ENCODE measurements around the gene LRRC37A3. TPM values are rescaled to one million over a fixed set of nuclear protein-coding genes. Genes with fewer than 3 reads are reported as not detected.
"Not testable (repeated sequence)": the region's sequence is repeated elsewhere in the genome, so short reads cannot be mapped to it uniquely, and the experiment has no call there.

LRRC37A3 gene
- total RNA-seq, 1 experiment from 2014 or later = 3.6 TPM

DNA sequence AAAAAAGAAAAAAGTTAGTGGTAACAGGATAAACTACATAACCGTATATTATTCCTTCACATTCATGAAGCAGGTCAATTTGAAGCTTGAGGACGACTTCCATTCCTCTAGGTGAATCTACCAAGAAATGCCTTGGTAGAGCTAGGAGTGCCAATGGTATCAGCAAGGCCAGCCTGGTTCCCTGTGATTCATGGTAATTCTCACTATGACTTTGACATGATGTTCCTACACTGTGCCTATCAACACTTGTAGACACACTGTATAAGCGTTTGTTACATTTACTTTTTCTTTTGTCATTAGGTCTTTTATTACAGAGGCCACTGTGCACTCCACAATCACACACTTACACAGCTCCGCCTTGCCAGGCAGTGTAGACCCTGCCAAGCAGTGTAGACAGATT is 7.2 kb upstream of the LRRC37A3 start:
- not testable (repeated sequence) for DNase-seq (ENCODE audit: low spot score)

DNA sequence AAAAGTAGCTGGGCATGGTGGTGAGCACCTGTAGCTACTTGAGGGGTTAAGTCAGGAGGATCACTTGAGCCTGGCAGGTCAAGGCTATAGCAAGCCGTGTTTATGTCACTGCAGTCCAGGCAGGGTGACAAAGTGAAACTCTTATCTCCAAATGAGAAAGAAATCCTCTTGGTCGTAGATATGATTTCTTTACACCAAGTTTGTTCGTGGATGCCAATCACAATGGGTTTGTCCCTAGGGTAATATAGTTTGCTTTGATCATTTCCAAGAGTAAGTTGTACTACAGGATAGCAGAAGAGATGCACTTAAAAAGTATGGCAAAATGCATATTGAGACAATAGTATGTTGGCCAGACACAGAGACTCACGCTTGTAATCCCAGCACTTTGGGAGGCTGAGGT is 6.0 kb upstream of the LRRC37A3 start:
- DNase-seq (ENCODE audit: low spot score) = not testable (repeated sequence)

DNA sequence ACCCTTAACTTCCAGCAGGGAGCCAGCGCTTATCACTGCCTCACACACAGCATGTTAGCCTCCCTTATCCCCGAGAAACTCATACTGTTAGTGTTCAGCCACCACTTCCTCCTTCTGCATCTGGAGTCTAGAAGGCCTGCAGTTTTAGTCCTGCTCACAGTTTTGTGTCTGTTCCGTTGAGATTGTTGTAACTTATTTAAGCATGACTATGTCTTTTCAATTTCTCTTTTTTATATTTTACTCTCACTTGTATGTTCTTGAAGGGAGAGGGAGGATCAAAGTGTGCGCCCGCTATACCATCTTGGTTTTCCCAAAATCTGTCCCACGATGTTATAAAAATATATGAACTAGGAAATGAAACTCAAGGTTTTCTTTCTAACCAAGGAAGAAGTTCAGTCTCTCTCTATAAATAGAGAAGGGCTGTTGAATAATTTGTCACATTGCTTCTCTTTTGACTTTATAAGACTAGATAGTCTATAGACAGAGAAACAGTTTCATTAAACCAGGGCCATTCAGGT is 3.8 kb upstream of the LRRC37A3 start:
- DNase-seq (ENCODE audit: low spot score) = not testable (repeated sequence)

DNA sequence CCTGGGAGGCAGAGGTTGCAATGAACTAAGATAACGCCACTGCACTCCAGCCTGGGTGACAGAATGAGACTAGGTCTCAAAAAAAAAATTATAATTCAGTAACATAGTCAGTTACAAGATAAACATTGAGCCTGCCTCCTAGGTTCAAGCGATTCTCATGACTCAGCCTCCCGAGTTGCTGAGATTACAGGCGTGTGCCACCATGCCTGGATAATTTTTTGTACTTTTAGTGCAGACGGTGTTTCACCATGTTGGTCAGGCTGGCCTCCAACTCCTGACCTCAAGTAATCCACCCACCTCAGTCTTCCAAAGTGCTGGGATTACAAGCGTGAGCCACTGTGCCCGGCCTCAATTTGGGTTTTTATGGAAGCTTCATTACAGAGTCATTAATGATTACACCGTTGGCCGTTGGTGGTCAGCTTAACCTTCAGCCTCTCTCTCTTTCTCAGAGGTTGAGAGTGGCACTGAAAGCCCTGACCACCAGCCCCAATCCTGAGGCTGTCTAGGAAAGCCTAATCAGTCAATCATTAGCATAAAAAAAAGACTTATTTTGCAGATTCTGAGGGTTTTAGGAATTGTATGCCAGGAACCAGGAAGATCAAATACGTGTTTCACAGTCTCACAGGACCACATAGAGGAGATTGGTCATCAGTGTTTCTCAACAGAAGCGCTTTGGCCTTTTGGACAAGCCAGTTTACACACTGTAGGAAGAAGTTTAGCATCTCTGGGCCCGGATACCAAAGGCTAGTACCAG is 1.3 kb upstream of the LRRC37A3 start:
- no peak for DNase-seq (ENCODE audit: low spot score)

DNA sequence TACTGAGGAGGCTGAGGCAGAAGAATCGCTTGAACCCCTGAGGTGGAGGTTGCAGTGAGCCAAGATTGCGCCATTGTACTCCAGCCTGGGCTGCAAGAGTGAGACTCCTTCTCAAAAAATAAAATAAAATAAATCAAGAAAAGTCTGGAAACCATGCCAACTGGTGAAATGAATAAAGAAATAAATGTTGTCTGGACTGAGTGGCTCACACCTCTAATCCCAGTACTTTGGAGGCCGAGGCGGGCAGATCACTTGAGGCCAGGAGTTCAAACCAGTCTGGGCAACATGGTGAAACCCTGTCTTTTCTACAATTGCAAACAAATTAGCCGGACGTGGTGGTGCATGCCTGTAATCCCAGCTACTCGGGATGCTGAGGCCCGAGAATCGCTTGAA is 744 bp upstream of the LRRC37A3 start:
- no peak for DNase-seq (ENCODE audit: low spot score)

DNA sequence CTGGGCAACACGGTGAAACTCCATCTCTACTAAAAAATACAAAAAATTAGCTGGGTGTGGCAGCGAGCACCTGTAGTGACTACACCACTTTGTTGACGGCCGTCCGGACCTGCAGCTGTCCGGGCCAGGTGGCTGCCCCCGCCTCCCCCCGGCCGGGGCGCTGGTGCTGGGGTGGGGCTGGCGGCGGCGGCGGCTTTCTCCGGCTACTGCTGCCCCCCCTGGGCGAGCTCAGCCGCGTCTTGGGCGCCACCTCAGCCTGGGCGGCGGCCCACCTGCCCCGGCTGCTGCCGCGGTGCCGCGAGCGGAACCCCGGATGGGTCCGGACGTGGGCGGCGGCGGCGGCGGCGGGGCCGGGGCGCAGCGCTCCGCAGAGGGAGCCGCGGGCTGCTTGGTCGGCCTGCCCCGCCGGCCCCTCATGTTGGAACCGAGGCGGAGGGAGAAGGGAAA is 413 bp downstream of the LRRC37A3 start:
- DNase-seq (ENCODE audit: low spot score) = peak; percentile 43

DNA sequence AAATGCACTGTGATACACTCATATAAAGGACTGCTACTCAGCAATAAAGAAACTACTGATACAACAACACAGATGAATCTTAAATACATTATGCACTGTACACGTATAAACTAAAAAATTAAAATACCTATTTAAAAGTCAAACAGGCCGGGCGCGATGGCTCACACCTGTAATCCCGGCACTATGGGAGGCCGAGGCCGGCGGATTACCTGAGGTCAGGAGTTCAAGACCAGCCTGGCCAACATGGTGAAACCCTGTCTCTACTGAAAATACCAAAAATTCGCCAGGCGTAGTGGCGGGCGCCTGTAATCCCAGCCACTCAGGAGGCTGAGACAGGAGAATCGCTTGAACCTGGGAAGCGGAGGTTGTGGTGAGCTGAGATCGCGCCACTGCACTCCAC is 1.7 kb downstream of the LRRC37A3 start:
- DNase-seq (ENCODE audit: low spot score) = not testable (repeated sequence)

DNA sequence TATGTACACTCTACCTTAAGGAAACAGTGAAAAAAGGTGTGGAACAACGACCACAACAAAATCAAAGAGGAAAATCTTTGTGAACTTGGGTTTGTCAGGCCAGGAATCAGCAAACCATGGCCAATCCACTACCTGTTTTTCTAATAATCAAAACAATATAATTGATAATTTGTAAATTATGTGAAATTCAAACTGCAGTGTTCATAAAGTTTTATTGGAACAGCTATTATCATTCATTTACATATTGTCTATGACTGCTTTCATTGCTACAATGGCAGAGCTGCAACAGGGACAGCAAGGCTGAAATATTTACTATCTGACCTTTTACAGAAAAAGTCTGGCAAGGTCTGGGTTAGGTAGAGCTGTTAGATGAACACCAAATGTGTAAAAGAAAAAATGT is 4.0 kb downstream of the LRRC37A3 start:
- DNase-seq (ENCODE audit: low spot score) = not testable (repeated sequence)

DNA sequence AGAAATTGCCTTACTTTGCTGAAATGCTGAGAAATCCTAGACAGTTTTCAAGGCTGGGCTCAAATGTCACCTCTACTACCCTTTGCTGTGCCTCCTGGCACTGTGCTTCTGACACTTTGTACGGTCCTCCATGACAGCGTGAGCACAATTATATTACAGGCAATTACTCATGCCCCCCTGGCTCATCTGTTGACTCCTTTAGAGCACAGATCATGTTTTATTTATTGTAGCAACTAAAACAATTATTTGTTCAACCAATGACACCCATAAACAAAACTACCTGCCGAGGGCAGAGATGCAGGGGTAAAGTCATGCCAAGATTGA is 9.1 kb downstream of the LRRC37A3 start:
- DNase-seq (ENCODE audit: low spot score) = not testable (repeated sequence)

DNA sequence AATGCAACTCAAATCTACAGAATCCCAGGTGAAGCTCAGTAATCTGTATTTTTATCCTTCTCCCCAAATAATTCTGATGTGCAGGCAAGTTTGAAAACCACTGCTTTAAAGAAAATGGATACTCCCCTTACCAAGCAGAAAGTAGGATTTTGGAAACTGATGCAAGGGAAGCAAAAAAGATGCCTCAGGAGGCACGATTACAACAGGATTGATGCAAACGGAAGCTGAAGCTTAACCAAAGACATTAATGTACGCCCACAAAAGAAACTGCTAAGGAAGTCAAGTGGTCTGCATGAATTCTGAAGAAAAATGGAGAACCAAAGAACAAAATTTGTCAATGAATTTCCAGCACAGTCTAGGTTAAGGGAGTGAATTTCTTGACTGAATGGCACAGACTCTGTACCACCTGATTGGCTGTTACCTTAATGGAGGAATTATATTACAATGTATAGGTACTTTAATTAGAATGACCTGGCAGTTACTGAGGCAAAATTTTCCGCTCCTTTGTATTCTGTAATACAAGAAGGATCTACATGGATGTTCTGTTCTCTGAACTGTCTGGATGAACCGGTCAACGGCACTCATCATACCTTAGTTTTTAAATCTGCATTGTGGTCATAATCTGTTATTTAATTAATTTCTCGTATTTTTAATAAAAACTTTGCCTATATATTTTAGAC is 9.6 kb downstream of the LRRC37A3 start:
- DNase-seq (ENCODE audit: low spot score) = not testable (repeated sequence)

DNA sequence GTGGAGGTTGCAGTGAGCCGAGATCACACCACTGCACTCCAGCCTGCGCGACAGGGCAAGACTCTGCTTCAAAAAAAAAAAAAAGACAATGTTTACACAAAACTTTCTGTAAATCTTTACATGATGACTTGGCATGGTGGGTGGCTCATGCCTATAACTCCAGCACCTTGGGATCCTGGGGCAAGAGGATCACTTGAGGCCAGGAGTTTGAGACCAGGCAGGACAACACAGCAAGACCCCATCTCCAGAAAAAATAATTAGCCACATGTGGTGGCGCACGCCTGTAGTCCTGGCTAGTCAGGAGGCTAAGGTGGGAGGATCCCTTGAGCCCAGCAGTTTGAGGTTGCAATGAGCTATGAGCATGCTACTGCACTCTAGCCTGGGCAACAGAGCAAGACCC is 15.2 kb downstream of the LRRC37A3 start:
- not testable (repeated sequence) for DNase-seq (ENCODE audit: low spot score)

DNA sequence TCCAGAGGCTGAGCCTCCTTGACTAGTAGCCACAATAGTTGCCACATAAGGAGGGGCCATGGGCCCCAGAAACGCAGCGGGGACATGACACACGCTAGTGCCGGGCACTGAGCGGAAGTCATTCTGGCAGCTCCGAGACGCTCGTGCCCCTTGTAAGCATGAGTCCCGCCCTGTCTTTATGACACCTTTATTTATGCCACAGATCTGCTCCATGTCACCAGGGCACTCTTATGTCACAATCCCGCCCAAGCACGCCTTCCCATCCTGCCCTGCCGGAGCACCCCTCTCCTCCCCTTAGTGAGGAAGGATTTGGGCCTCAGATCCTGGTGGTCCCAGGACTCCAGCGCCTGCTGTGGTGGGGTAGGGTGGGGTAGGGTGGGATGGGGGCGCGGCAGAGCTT is 22.1 kb downstream of the LRRC37A3 start:
- not testable (repeated sequence) for DNase-seq (ENCODE audit: low spot score)

DNA sequence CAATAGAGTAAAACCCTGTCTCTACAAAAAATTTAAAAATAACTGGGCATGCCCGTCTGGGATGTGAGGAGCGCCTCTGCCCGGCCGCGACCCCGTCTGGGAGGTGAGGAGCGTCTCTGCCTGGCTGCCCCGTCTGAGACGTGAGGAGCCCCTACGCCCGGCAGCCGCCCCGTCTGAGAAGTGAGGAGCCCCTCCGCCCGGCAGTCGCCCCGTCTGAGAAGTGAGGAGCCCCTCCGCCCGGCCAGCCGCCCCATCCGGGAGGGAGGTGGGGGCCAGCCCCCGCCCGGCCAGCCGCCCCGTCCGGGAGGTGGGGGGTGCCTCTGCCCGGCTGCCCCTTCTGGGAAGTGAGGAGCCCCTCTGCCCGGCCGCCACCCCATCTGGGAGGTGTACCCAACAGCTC is 45.1 kb downstream of the LRRC37A3 start:
- DNase-seq (ENCODE audit: low spot score) = not testable (repeated sequence)

DNA sequence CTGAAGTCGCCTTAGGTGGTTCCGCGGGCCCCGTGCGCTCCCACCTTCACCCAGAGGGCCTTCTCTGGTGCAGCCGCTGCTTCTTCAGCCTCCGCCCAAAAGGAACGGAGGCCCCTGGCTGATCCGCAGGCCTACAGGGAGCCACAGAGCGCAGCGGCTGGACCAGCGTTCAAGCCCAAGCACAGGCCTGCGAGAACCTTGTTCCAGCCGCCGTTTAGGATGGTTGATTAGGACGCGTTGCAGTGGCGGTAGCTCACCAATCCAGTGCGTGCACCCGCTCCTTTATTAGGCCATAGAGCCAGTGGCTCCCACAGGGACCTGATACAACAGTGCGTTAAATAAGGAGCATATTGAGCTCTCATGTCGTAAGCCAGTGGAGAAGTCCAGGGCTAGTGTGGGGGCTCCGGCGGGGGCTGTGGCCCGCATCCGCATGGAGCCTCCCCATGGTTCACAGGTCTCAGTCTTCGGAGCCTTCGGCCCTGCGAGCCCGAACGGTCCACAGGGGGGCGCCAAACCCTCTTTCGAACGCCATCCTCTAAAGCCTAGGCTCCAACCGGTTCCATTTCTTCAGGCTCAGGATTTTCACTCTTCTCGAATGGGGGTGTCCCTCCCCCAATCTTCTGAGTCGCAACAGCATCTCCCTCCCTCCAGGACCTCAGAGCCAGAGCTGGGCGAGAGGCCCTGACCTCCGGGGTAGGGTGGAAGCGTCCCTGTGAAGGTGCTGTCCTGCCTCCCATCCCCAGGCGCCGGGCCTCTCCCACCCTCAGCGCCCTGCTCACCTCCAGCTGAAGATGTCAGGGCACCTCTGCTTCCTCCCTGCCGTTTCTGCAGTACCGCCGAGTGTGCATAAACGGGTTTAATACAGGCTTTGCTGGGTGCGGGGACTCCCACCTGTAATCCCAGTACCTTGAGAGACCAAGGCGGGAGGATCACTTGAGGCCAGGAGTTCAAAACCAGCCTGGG is 71.5 kb downstream of the LRRC37A3 start:
- DNase-seq (ENCODE audit: low spot score) = peak; percentile 29

DNA sequence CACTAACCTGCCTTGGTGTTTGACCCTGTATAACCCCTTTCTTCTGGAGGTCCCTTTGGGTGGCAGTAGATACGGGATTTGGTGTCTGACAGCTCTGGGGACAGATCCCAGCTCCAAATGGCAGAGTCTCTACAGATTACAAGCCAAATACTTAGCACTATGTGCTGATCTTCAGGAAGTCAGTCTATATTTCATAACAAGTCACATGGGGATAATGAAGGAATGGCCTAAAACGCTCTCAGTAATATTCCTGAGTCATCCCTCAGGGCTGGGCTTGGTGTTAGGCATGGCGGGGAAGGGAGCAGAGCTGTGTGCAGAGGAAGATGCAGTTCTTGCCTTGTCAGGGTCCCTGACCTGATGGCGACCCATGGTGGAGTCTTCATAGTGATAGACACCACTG is 72.4 kb downstream of the LRRC37A3 start:
- not testable (repeated sequence) for DNase-seq (ENCODE audit: low spot score)

DNA sequence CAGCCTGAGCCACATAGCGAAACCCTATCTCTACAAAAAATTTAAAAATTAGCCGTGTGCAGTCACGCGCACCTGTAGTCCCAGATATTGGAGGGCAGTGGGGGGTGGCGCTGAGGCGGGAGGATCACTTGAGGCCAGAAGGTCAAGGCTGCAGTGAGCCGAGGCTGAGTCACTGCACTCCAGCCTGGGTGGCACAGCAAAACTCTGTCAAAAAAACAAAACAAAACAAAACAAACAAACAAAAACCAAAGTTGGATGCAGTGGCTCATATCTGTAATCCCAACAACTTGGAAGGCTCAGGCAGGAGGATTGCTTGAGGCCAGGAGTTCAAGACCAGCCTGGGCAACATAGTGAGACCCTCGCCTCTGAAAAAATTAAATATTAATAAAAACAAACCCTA is 75.4 kb downstream of the LRRC37A3 start:
- DNase-seq (ENCODE audit: low spot score) = not testable (repeated sequence)

DNA sequence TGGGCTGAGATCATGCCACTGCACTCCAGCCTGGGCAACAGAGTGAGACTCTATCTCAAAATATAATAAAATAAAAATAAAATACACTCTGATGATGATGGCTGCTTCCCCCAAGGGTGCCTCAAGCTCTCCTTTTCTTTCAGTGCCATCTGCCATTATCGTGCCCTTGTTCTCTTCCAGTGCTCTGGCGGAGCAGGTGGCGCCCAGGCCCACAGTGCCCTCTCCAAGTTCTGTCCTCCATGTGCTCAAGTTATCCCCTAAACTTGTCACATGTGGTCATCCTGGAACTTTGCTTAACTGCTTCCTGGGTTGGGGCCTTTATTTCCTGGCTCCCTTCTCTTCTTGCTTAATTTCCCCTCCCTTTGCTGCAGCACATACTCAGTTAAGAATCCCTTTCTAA is 76.4 kb downstream of the LRRC37A3 start:
- DNase-seq (ENCODE audit: low spot score) = not testable (repeated sequence)

DNA sequence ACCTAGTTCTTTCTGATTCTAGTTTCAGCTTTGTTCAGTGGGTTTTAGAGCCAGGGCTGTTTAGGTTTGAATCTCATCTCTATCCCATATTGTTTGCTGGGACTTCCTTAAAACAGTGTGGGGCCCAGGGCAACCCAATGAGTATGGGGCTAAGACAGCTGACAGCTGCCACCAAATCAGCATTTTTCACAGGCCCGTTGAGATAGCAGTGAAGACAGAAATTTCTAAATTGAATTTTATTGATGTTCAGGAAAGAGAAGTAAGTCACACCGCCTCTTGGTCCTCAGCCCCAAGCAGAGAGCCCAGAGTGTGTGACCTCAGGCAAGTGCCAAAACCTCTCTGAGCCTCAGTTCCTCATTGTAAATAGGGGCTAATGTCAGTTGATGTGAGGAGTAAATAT is 78.3 kb downstream of the LRRC37A3 start:
- DNase-seq (ENCODE audit: low spot score) = not testable (repeated sequence)

DNA sequence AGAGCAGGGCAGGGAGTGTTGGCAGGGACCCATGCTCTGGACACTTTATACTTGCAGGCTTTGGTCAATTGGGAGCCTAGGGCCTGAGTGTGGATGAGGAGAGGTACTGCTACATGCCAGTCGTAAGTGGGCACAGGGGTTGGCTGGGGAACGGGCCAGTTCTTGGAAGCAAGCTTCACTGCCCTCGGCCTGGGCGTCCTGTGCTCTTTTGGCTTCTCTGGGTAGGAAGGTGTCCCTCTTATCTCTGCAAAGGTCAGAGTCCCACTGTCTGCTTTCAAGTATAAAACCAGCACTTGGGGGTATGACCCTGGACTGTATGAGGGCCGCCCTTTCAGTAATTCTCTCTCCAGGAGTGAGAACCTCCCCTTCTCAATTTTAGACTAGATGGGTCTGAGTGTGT is 80.8 kb downstream of the LRRC37A3 start:
- DNase-seq (ENCODE audit: low spot score) = not testable (repeated sequence)

DNA sequence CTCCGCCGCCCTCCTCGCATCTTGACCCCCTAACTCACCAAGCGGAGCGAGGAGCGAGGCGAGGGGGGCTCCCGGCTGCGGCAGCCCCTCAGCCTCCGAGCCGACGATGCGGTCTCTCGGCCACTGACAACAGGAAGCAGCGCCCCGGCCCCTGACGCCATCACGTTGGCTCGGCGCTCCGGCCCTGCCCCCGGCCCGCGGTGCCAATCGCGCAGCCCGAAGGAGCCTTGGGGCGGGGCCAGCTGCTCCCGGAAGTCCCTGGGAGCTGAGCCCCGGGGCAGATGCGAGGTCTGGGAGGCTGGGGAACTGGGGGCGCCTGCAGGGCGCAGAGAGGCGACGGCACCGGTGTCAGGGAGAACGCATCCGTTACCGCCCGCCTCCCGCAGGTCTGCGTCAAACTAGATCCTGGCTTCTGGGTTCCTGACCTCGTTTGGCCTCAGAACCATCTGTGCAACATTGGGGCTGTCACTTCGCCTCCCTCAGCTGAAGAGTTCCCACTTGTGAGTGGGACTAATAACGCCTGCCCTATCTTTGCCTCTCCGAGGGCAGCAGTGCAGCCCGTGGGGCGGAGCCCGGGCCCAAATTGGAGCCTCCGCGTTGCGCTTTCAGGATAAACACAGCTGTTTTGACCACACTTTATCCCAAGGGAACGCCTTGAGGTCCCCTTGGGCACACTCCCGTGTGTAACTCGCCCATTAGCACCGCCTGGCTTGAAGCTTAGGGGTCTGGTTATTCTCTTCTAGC is 82.1 kb downstream of the LRRC37A3 start:
- peak; percentile 69 for DNase-seq (ENCODE audit: low spot score)

DNA sequence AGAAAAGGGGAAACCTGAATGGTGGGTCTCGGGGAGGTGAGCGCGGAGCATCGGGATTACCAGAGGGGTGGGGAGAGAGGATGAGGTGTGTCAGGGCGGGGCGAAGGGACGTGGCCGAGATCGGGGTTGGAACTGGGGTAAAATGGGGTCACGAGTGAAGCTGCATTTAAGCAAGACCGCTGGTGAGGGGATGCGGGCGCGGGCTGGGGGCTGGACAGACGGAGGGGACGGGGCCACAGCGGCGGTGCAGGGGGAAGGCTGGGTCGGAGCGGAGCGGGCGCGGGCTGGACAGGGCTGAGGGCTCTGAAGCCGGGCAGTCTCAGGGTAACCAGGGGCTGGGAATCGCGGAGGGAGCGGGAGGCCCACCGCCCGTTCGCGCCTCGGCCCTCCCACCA is 82.7 kb downstream of the LRRC37A3 start:
- not testable (repeated sequence) for DNase-seq (ENCODE audit: low spot score)
